NCI-H2227 treated with DMSO at 0.1 percent for 48 hours (cell line): Measurements from ENCODE around the gene ABAT.
A peak's percentile ranks its signal among the peaks of the same experiment; 100 is the strongest.
"Not testable (repeated sequence)": the region's sequence is repeated elsewhere in the genome, so short reads cannot be mapped to it uniquely, and the experiment has no call there.

Source experiments
- DNase-seq: peaks from one replicate; lab custom pipeline; 2025; lab: John Stamatoyannopoulos, UW

The ABAT gene

DNA sequence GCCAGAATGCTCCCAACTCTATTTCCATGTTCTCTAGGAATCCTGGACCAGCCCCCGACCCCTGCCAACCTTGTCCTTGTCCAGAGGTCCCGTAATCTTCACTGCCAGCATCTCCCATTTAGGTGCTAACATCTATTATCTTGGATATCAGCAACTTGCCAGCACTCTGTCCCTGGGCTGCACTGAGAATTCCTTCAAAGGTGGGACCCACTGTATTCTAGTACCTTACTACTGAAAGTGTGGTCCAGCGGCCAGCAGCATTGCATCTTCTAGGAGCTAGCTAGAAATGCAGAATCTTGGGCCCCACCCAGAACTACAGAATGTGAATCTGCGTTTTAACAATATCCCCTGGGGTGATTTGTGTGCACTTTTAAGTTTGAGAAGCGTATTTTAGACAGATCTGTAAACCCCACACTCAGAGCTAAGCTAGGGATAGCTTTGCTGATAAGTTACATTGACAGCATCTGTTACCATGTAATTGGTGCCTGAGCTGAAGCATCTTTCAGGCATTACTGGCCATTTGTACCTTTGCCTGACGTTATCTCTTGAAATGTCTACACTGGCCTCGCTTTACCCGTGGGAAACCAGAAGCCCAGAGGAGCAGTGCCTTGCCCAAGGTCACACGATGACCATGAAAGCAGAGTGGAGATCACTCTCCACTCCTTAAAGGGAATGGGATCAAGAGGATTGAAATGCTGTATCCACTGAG, 8.3 kb downstream of the ABAT start:
- DNase-seq, result peak; percentile 21

DNA sequence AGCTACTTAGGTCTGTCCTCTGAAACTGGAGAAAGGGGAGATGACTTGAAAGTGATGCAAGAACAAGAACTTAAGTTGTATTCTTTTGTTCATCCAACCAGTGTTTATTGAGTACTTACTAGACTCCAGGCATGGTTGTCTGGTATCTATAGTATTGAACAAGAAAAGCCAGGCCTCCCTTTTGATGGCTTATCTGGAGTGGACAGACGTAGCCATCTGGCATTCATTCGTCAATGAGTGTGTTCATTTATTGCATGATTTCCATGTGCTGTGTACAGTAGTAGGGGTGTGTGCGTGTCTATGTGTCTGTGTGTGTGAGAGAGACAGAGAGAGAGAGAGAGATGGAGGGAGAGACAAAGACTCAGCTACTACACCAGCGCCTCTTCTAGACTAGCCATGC, 9.2 kb downstream of the ABAT start:
- no peak for DNase-seq

DNA sequence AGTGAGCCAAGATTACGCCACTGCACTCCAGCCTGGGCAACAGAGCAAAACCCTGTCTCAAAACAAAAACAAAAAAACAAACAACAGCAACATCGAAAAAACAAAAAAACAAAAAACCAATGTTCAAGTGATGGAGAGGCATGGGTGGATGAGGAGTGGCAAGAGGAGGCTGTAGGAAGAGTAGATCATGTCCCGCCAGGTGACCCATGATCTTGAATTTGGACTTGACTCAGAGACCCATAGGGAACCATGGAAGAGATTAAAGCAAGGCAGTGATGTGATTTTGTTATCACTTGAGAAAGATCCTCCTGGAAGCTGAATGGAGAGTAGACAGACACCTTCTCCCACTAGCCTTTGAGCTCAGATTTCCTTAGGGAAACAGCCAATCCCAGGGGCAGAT, 11.2 kb downstream of the ABAT start:
- DNase-seq, result no peak

DNA sequence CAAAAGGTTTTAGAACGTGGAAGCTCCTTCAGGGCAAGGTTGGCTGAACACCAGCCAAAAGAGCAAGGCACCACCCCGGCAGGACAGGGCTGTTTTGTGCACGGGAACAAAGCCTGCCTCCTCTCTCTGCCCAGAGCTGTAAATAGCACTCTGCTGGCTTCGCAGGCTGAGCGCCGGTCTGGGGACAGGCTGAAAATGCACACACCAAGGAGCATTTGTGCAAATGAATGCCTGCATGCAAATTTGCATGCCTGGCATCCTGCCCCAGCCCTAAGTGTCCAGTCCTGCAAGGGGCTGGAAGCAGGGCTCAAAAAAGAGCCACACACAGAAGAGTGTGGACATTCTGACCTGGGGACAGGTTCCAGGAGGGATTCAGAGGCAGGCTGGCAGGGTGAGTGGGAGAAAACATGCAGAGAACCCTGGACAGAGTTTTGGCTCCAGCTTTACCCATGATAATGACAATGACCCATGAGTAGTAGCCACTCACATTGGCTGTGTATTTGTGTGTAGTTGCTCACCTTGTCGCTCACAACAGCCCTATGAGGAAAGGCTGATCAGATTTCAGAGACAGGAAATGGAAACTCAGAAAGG, 11.7 kb downstream of the ABAT start:
- peak; percentile 9 for DNase-seq

DNA sequence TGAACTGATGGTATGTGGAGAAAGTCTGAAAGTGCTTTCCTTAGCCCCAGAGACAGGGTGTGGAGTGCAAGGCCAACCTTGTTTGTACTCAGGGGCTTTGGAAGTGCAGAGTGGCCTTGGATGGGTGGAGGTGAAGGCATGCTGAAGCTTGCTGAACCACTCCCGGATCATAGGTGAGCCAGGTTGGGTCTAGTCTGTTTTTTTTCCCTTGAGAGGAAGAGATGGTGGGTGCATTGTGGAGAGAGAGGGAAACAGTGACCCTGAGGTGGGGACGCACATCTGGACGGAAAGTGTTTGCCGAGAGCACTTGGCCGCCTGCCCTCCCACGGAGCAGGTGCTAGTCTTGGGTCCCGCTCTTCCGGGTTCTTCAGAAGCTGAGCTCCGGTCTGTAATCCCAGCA, 12.5 kb downstream of the ABAT start:
- no peak for DNase-seq

DNA sequence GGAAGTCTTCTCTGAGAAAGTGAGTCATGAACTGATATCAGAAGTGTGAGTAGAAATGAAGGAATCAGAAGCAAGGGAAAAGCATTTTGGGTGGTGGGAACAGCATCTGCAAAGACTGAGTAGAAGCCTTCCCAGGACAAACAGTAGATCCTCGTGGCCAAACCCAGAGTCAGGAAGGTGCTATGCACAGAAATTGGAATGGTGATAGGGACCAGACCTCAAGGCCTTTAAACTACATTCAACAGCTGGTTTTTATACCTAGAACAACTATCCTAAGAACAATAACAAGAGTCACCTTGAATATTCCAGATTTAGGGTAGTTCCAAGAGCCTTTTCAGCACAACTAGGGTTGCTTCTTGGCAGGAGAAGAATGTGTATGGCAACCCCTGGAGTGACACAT, 15.3 kb downstream of the ABAT start:
- DNase-seq, result no peak

DNA sequence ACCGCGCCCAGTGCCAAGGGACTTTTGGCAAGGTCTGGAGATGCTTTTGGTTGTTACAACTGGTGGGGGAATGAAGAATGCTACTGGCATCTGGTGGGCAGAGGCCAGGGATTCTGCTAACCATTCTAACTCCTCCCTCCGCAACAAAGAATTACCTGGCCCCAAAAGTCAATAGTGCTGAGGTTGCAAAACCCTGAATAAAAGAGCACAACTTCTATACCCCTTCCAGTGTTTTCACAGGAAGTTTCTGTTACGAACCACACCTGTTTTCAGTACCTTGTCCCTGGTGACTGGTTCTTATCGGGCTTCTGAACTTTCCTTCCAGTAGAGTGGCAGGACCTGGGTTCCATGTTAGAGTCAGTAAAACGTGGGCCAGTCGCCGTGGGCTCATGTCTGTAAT, 17.3 kb downstream of the ABAT start:
- no peak for DNase-seq

DNA sequence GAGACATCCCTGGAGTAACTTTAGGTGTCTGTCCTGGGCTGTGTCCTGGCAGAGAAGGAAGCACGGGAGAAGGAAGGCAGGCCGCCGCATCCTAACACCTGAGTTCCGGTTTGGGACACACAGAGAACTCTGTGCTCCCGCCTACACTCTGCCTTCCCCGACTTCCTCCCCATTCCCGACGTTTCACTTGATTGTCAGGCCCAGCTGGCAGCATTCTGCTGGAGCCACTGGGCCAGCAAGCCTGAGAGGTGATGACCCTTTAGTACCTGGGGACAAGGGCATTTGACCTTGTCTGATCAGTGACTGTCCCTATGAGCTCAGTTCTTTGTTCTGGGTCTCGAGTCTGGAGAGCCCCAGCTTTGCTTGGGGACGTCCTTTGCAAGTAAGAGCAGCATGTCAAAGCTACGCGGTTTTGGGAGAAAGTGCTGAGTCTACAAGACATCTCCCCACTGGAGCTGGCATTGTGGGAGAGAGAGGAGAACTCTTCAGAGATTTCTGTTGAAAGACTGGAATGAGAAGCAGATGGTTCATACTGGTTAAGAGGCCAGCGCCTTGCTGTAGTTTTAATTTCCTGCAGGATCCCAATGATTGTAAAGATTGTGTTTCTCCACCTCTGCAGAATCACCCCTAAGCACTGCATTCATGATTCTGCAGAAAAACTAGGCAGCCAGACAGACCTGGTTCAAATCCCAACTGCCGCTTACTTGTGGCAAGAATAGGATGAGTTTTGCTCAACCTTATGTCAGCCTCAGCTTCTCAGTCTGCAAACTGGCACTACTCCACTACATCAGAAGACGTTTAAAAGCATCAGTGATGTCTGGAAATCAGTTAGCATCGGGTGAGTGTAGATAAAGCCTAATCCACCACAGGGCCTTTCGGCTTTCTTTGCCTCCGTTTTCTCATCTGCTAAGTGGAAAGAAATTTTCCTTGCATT, 20.6 kb downstream of the ABAT start:
- no peak for DNase-seq

DNA sequence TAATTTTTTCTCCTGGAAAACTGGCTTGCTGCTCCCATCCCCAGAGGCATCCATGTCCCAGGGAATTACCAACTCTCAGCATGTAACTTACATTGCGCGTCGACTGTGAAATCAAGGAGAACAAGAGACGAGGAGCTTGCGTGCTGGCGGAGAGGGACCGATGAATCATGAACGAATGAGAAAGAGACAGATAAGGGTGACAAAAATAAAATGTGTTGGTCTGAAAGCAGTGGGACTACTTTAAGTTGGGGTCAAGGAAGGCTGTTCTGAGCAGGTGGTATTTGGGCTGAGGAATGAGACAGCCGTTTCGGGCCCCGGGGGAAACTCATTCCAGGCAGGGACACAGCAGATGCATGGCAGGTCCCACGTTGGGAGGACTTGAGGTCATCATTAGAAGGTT, 22.5 kb downstream of the ABAT start:
- no peak for DNase-seq

DNA sequence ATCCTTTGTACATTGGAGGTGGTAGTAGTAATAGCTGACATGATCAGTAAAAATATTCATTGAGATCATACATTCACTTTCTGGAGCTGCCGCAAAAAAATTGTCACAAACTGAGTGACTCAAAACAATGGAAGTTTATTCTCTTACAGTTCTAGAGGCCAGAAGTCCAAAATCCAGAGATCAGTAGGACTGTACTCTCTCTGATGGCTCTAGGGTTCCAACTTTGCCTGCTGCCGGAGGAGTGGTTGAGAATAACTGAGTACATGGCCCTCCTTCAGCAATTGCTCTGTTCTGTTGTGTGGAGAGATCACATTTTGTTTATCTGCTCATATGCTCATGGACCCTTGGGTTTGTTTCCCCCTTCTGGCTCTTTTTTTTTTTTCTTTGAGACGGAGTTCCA, 23.5 kb downstream of the ABAT start:
- no peak for DNase-seq

DNA sequence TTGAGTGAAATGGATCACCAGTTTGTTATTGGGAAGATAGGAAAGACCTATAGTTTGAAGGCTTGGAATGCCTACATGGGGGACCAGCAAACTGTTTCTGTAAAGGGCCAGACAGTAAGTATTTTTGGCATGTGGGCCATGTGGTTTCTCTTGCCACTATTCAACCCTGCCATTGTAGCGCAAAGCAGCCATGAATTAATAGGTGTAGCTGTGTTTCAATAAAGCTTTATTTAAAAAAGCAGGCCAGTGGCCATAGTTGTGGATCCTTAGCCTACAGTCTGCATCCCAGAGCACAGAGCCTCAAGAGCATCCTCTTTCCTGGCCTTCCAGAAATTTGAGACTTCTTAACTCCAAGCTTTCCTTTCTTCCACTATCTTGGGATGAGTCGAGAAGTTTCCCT, 29.3 kb downstream of the ABAT start:
- no peak for DNase-seq

DNA sequence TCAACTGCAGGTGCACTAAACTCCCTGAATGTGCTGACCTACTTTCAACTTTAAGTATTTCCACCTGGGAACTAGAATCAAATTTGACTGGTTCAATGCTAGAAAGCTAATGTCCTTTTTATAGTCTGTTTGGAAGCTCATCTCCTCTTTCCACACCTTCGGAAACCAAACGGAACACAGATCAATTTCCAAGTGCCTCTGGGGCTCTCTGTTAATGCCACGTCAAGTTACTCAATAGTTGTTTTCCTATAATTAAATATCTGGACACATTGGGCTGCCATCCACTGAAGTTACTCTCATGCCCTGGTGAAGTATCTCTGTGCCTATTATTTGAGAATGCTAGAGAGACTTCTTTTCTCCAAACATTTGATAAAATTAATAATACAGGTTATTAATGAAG, 29.7 kb downstream of the ABAT start:
- DNase-seq, result no peak

DNA sequence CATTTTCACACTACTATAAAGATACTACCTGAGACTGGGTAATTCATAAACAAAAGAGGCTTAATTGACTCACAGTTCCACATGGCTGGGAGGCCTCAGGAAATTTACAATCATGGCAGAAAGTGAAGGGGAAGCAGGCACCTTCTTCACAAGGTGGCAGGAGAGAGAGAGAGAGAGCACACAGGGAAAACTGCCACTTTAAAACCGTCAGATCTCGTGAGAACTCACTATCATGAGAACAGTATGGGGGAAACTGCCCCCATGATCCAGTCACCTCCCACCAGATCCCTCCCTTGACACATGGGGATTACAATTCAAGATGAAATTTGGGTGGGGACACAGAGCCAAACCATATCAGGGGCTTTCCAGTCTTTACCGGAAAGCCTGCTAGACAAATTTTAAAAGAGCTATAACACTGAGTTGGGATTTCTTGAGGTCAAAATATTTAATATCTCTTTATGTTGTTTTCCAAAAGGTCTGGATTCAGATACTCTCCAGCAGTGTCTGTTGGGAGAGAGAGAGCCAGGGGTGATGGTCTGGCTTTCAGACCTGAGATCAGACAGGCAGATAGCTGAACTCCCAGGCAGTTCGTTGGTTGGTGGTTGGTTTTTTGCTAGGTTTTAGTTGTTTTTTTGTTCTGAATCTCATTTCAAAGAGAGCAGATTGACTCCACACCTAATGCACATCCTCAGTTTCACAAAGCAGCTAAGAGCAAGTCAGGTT, 30.8 kb downstream of the ABAT start:
- DNase-seq, result not testable (repeated sequence)

DNA sequence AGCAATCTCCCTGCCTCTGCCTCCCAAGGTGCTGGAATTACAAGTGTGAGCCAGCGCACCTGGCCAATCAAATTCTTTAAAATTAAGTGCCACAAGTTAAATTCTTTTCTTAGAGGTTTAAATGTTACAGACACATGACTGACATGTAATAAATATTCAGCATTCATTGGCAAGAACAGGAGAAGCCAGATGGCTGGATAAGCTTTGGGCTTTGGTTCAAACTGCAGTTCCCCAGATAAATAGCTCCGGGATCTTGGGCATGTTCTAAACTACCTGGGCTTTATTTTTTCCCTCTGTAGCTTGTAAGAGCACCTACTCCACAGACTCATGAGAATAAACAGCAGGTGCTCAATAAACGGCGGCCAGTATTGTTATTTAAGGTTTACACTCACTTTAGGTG, 34.1 kb downstream of the ABAT start:
- DNase-seq, result no peak

DNA sequence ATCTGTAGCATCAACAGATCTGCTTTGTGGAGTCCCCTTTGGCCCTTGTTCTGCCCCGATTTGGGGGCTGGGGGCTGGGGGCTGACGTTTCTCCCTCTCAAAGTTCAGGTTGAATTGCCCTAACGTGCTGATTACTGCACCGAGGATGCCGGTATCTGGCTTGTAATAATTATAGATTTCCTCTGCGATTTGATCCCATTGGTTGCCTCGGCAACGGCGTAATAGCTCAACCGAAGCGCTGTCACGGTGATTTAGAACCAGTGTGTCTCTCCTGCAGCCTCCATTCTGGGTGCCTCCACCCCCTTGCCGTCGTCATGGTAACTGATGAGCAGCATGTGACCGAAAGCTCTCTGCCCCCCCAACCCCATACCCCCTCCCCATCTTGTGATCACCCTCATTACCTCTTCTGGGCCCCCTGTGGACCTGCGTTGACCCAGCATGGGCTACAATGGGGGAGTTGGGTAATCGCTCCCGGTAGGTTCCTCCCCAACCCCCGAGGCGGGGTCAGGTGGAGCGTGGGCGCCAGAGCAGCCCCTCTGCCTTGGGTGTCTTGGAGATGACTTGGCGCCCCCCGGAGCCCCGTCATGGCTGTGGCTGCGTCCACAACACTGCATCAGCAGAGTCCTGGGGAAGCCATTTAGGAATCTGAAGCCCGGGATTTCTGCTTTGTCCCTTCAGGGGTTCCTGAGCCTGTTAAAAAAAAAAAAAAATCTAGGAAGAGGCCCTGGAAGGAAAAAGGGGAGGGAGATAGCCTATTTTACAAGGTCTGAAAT, 38.4 kb downstream of the ABAT start:
- peak; percentile 96 for DNase-seq

DNA sequence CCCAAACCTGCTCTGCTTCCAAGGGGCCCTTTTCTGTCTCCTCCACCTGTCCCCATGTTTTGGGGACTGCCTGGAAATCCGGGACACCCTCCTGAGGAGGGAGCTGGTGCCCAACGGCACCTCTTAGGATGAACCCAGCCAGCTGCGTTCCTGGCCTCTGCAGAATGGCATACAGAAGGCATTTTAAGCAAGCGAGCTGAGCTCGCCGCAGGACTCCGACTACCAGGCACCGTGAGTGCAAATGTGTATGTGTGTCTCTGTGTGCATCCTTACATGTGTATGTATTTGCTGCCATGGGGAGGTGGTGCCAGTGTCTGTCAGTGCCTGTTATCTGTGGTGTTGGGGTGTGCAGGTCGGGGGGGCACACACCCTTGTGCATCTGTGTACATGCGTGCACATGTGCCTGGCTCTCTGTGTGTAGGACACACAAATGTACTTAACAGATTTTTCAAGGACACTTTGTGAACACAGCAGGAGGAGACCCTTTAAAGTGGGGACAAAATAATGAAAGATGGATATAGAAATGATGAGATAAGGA, 39.3 kb downstream of the ABAT start:
- peak; percentile 53 for DNase-seq

DNA sequence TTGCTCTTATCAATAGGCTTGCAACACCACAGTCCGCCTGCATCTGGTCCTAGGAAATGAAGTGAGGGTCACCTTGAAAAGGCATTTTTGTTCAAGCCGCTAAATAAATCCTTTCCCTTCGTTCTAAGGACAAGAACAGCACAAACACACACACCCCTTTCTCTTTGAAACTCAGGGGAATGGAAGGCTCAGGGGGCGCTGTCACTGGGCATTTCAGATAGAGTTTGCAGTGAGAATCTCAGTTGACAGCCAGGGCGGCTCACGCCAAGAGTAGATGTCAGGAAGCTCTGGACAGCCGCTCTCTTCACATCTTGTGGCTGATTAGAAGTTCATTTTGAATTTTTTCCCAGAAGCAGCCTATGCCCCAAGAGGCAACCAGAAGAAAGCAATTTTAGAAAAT, 39.8 kb downstream of the ABAT start:
- peak; percentile 45 for DNase-seq

DNA sequence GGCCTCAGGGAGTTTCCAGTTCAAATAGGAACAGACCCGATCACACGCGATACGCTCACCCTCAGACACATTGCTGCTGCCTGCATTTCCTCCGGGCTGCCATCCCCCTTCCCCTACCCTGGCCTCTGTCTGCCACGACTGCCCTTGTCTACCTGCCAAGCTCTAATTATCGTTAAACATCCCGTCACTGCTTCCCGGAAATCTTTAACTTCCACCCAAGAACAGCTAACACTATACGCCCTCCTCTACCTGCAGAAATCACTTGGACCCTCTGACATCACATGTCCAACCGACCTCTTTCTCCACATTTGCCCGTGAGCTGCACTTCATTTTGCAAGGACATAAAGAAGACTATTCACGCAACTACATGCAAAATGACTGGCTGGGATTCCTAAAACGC, 40.4 kb downstream of the ABAT start:
- peak; percentile 30 for DNase-seq

DNA sequence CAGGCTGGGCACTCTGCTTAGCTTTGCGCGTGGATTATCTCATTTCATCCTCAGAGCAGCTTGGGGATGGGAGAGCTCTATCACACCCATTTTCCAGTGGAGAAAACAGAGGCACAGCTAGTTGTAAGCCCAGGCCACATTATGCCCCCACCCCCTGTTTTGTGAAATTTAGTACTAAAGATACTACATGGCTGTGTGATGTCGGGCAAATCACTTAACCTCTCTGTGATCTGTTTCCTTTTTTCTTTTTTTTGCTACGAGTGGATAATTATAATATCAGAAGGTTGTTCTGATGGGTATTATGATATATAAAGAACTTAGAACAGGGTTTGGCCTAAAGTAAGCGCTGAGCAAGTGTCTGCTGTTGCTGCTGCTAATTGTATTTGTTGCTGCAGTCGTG, 41.6 kb downstream of the ABAT start:
- no peak for DNase-seq

DNA sequence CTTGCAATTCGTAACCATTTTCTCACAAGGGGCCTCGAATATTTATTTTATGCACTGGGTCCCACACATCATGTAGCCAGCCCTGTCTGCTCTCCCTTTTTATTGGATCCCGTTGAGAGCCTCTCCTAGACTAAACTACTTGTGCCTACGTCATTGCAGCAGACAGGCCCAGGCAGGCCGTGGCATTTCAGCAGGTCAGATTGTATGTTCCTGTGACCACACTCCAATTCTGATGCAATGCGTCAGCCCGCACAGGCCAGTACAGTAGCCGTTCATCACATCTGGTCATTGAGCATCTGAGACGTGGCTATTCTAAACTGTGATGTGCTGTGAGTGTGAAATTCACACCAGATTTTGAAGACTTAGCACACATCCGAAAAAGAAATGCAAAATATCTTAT, 42.2 kb downstream of the ABAT start:
- DNase-seq, result peak; percentile 34

DNA sequence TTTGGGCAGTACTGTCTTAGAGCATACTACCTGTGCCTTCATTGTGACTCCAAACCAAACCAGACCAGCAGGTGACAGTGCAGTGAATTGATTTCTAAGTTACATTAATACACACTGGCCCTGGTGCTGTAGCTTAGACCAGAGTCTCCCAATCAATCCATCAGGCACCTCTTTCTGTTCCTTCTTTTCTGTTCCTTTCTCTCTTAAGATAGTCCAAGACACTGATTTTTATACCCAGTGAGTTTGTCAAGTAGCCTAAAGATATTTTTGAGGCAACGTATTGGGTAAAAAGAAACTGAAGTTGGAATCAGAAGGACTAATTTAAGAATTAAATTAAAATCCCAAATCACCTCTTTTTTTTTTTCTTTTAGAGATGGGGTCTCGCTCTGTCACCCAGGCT, 43.1 kb downstream of the ABAT start:
- no peak for DNase-seq
